HL-60 (cell line): ENCODE data around the gene TRMU.
"Not testable (repeated sequence)": the region's sequence is repeated elsewhere in the genome, so short reads cannot be mapped to it uniquely, and the experiment has no call there.

Experiments used
- POLR2AphosphoS5 ChIP-seq: IDR thresholded peaks from 2 replicates; pipeline ENCODE4 v1.6.1; 2012; ENCODE audit warnings: low read depth
- TF ChIP-seq, protein P1 (sequence below): IDR thresholded peaks from 2 replicates; pipeline ENCODE4 v1.6.1; 2012; ENCODE audit warnings: low read depth; ENCODE audit not compliant: insufficient replicate concordance
- TF ChIP-seq, protein P2 (sequence below): IDR thresholded peaks from one replicate; pipeline ENCODE4 v1.5.1; 2011; ENCODE audit warnings: low read length, control low read depth, inconsistent platforms; ENCODE audit not compliant: insufficient read depth

DNA sequence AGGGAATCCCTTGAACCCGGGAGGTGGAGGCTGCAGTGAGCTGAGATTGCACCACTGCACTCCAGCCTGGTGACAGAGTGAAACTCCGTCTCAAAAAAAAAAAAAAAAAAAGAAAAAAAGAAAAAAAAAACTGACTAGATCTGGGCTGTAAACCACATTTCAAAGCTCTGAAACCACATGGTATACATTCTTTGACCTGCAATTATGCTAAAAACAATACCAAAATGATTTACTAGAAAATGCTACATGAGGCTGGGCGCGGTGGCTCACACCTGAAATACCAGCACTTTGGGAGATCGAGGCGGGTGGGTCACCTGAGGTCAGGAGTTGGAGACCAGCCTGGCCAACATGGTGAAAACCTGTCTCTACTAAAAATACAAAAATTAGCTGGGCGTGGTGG lies 68.4 kb downstream of the TRMU start:
- TF ChIP-seq, protein P1, sequence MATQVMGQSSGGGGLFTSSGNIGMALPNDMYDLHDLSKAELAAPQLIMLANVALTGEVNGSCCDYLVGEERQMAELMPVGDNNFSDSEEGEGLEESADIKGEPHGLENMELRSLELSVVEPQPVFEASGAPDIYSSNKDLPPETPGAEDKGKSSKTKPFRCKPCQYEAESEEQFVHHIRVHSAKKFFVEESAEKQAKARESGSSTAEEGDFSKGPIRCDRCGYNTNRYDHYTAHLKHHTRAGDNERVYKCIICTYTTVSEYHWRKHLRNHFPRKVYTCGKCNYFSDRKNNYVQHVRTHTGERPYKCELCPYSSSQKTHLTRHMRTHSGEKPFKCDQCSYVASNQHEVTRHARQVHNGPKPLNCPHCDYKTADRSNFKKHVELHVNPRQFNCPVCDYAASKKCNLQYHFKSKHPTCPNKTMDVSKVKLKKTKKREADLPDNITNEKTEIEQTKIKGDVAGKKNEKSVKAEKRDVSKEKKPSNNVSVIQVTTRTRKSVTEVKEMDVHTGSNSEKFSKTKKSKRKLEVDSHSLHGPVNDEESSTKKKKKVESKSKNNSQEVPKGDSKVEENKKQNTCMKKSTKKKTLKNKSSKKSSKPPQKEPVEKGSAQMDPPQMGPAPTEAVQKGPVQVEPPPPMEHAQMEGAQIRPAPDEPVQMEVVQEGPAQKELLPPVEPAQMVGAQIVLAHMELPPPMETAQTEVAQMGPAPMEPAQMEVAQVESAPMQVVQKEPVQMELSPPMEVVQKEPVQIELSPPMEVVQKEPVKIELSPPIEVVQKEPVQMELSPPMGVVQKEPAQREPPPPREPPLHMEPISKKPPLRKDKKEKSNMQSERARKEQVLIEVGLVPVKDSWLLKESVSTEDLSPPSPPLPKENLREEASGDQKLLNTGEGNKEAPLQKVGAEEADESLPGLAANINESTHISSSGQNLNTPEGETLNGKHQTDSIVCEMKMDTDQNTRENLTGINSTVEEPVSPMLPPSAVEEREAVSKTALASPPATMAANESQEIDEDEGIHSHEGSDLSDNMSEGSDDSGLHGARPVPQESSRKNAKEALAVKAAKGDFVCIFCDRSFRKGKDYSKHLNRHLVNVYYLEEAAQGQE, result not testable (repeated sequence)
- TF ChIP-seq, protein P2, sequence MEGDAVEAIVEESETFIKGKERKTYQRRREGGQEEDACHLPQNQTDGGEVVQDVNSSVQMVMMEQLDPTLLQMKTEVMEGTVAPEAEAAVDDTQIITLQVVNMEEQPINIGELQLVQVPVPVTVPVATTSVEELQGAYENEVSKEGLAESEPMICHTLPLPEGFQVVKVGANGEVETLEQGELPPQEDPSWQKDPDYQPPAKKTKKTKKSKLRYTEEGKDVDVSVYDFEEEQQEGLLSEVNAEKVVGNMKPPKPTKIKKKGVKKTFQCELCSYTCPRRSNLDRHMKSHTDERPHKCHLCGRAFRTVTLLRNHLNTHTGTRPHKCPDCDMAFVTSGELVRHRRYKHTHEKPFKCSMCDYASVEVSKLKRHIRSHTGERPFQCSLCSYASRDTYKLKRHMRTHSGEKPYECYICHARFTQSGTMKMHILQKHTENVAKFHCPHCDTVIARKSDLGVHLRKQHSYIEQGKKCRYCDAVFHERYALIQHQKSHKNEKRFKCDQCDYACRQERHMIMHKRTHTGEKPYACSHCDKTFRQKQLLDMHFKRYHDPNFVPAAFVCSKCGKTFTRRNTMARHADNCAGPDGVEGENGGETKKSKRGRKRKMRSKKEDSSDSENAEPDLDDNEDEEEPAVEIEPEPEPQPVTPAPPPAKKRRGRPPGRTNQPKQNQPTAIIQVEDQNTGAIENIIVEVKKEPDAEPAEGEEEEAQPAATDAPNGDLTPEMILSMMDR, result not testable (repeated sequence)
- TF ChIP-seq POLR2AphosphoS5, result not testable (repeated sequence)
